Body of pancreas (tissue), 4 donors: ENCODE measurements around the gene USP48. TPM values are rescaled to one million over a fixed set of nuclear protein-coding genes. Genes with fewer than 3 reads are reported as not detected.
A peak's percentile ranks its signal among the peaks of the same experiment; 100 is the strongest.
"Not testable (repeated sequence)": the region's sequence is repeated elsewhere in the genome, so short reads cannot be mapped to it uniquely, and the experiment has no call there.

Source experiments
- ATAC-seq: fragments of 150-250 bp; one replicate; pipeline ENCODE4 v1.9.1; 2016
- DNase-seq, 4 donors: peaks; one replicate each; pipeline ENCODE4 v3.0.0-alpha.2; 2019
- H3K27ac ChIP-seq, 4 donors: fragments of 200-600 bp; sonication (generic); 1 replicate in 3 of 4; 2 replicates in 1 of 4; pipeline versions ENCODE4 v1.5.1 to v1.6.1; 2016 to 2019; ENCODE audit warnings: mild to moderate bottlenecking in 1 of 4, mixed read lengths in 1 of 4, moderate library complexity in 1 of 4
- H3K27me3 ChIP-seq, 2 donors: fragments of 200-600 bp; sonication (generic); one replicate each; pipeline ENCODE4 v1.6.0; 2016; ENCODE audit warnings: mild to moderate bottlenecking in 1 of 2
- H3K36me3 ChIP-seq, 2 donors: fragments of 200-600 bp; sonication (generic); replicated peaks in 1 of 2; 2 replicates each; pipeline ENCODE4 v1.5.1; 2016; ENCODE audit warnings: low read depth in 2 of 2; ENCODE audit not compliant: insufficient read depth in 1 of 2
- H3K4me1 ChIP-seq: fragments of 200-600 bp; sonication (generic); one replicate; pipeline ENCODE4 v1.6.0; 2016
- H3K4me3 ChIP-seq, 2 donors: fragments of 200-600 bp; sonication (generic); 1 replicate in 1 of 2; 2 replicates in 1 of 2; pipeline ENCODE4 v1.5.1; 2016 to 2019
- H3K9me3 ChIP-seq, 3 donors: fragments of 200-600 bp; sonication (generic); 1 replicate in 2 of 3; 2 replicates in 1 of 3; pipeline ENCODE4 v1.5.1; 2016
- CTCF ChIP-seq, 7 experiments: fragments of 450-650 bp in 4 of 7; fragments of 200-600 bp in 3 of 7; sonication (generic) in 3 of 7; IDR thresholded peaks; one replicate each; pipeline ENCODE4 v1.5.1; 2016 to 2019; ENCODE audit warnings: antibody characterized with exemption in 7 of 7
- POLR2A ChIP-seq, 3 donors: fragments of 450-650 bp; IDR thresholded peaks; one replicate each; pipeline ENCODE4 v1.6.1; 2016; ENCODE audit warnings: antibody characterized with exemption in 3 of 3, mild to moderate bottlenecking in 2 of 3
- WGBS, 2 donors: methylation state at CpG; one replicate each; pipeline ENCODE4 v1.1.5; 2017; 5-methylcytosine and 5-hydroxymethylcytosine counted together
- intact Hi-C: fragments of 100-400 bp; cut with DNase I; formaldehyde crosslinking; loops from one replicate; pipeline ENCODE4 v1.15.1; 2023
- total RNA-seq, 2 donors: library from RNA; depleted of rRNA; stranded (reverse); fragments of >200 nt; gene quantifications; one replicate each; pipeline ENCODE4 v1.1.0, GENCODE V29; 2016

Gene USP48
- total RNA-seq, 2 donors from 2014 or later: 25.4 to 72.9 TPM

DNA sequence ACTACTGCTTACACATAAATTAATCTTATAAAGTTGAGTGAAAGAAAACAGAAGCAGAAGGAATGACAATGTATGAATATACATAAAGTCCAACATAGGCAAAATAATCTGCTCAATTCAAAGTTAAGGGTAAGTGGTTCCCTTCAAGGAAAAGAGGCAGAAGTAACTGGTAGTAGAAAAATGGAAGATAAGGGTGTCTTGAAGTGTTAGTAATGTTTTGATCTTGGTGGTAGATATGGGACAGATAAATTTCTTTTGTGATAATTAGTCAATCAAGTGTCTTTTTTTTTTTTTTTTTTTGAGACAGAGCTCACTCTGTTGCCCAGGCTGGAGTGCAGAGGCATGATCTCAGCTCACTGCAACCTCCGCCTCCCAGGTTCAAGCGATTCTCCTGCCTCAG lies 12.7 kb downstream of the USP48 start:
- no peak for DNase-seq
- no peaks in the 10 kb centered on the region for H3K36me3 ChIP-seq
- intact Hi-C loops: no loop called here
- TF ChIP-seq POLR2A (IDR thresholded peaks at IDR 0.05) (no peak), CTCF (IDR thresholded peaks at IDR 0.05) (no peak)
- no peak overlapping the region for H3K4me3 ChIP-seq
- no peaks in the 10 kb centered on the region for H3K9me3 ChIP-seq
- H3K4me1 ChIP-seq: peaks cover 27% of the 10 kb centered on the region
- WGBS, 2 donors: 88 to 93% methylated on average over 2 of the region's 2 CpGs
- H3K27me3 ChIP-seq: no peaks in the 10 kb centered on the region
- ATAC-seq: no peak
- H3K27ac ChIP-seq: no peak overlapping the region

DNA sequence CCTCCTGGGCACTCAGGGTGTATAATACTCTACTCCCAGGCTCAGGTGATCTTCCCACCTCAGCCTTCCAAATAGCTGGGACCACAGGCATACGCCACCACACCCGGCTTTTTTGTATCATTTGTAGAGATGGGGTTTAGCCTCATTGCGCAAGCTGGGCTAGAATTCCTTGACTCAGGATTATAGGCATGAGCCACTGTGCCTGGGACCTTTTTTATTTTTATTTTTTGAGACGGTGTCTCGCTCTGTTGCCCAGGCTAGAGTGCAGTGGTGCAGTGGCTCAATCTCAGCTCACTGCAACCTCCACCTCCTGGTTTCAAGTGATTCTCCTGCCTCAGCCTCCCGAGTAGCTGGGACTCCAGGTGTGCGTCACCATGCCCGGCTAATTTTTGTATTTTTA lies 15.8 kb downstream of the USP48 start:
- H3K36me3 ChIP-seq, ATAC-seq, H3K4me3 ChIP-seq, H3K27me3 ChIP-seq, intact Hi-C loops, H3K9me3 ChIP-seq, DNase-seq, H3K27ac ChIP-seq: not testable (repeated sequence)
- peaks cover 37% of the 10 kb centered on the region for H3K4me1 ChIP-seq
- 97% methylated on average over 8 of the region's 8 CpGs for WGBS, 2 donors

DNA sequence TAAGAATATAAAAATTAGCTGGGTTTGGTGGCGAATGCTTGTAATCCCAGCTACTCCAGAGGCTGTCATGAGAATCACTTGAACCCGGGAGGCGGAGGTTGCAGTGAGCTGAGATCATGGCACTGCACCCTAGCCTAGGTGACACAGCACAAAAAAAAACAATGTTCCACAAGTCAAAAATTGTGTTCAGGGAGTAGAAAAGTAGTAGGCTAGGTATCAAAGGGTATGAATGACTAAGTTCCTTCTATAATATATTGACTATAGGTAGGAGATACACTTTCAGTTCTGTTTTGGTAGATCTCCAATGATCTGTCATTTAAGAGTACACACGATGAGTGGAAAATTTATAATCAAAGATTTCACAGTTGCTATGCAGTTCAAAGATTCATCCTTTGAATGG lies 16.7 kb downstream of the USP48 start:
- DNase-seq: no peak
- Histone ChIP-seq H3K4me1 (peaks cover 37% of the 10 kb centered on the region), H3K27me3 (no peaks in the 10 kb centered on the region), H3K27ac (peak overlapping the region in 1 of 4 donors; percentile 78), H3K36me3 (no peaks in the 10 kb centered on the region), H3K4me3 (no peak overlapping the region), H3K9me3 (no peaks in the 10 kb centered on the region)
- intact Hi-C loops: no loop called here
- TF ChIP-seq POLR2A (IDR thresholded peaks at IDR 0.05): no peak
- no peak for TF ChIP-seq CTCF (IDR thresholded peaks at IDR 0.05)
- WGBS, 2 donors: 75 to 76% methylated on average over 4 of the region's 4 CpGs
- ATAC-seq: no peak

DNA sequence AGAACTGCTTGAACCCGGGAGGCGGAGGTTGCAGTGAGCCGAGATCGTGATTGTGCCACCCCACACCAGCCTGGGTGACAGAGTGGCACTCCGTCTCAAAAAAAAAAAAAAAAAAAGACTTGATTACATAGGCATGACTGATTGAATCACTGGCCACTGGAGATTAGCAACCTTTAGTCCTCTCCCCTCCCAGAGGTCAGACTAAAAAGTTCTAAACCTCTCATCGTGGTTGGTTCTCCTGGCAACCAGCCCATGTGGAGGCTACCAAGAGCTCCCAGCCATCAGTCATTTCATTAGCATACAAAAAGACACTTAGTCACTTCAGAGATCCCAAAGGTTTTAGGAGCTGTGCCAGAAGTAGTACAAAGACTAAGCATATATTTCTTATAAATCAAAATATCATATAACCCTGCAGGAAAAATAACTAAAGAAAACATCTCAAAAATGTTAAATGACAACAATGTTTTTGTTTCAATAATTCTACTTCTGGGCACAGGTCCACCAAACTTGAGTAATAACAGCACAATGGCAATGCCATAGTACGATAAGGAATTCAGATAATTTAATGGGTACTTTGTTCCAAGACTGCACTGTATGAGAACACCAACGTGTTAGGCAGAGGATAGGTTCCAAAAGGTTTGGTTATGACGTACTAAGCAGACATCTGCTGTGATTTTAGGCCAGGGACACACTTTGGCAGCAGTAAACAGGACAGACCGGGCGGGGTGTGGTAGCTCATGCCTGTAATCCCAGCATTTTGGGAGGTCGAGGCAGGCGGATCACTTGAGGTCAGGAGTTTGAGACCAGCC lies 18.1 kb downstream of the USP48 start:
- Histone ChIP-seq H3K27ac (peak overlapping the region; percentile 40 to 78 (median 64)), H3K36me3 (no peaks in the 10 kb centered on the region), H3K4me1 (peaks cover 37% of the 10 kb centered on the region), H3K4me3 (no peak overlapping the region), H3K9me3 (no peaks in the 10 kb centered on the region), H3K27me3 (no peaks in the 10 kb centered on the region)
- intact Hi-C loops: no loop called here
- DNase-seq (peak; percentile 68 to 80 (median 72)), ATAC-seq (peak; percentile 94)
- no peak for TF ChIP-seq CTCF (IDR thresholded peaks at IDR 0.05)
- no peak for TF ChIP-seq POLR2A (IDR thresholded peaks at IDR 0.05)
- 26 to 33% methylated on average over 13 of the region's 13 CpGs for WGBS, 2 donors

GRCh38 chr1:21763694-21764419 lies 19.1 kb downstream of the USP48 start:
- no peaks in the 10 kb centered on the region for H3K36me3 ChIP-seq
- TF ChIP-seq POLR2A (IDR thresholded peaks at IDR 0.05): no peak
- no peak for TF ChIP-seq CTCF (IDR thresholded peaks at IDR 0.05)
- H3K9me3 ChIP-seq: no peaks in the 10 kb centered on the region
- DNase-seq: no peak
- H3K27me3 ChIP-seq: no peaks in the 10 kb centered on the region
- peaks cover 37% of the 10 kb centered on the region for H3K4me1 ChIP-seq
- intact Hi-C loops: no loop called here
- no peak for ATAC-seq
- H3K4me3 ChIP-seq: no peak overlapping the region
- 71 to 79% methylated on average over 7 of the region's 7 CpGs for WGBS, 2 donors
- H3K27ac ChIP-seq: peak overlapping the region in 3 of 4 donors; percentile 62 to 78 (median 66)
